H1 (cell line): ENCODE measurements around the gene CDR2. TPM values are rescaled to one million over a fixed set of nuclear protein-coding genes. Genes with fewer than 3 reads are reported as not detected.

Experiments
- CTCF ChIA-PET: fragments of 300-600 bp; sonication (Branson Sonifier 250); formaldehyde crosslinking; loops from one replicate; lab custom pipeline; 2021; ENCODE audit not compliant: partially characterized antibody; lab: Charles Lee
- POLR2A ChIA-PET: fragments of 300-600 bp; sonication (Branson Sonifier 250); formaldehyde crosslinking; loops from one replicate; lab custom pipeline; 2021; ENCODE audit warnings: inconsistent platforms; ENCODE audit not compliant: partially characterized antibody; lab: Charles Lee
- DNase-seq, 2 experiments: peaks; one replicate each; pipeline versions ENCODE4 v3.0.0 to v3.0.0-alpha.2; 2010 to 2022; ENCODE audit warnings: low spot score in 2 of 2, low read depth in 1 of 2, mixed read lengths in 1 of 2
- FAIRE-seq: peaks from 2 replicates; lab custom pipeline; 2011; peaks lifted over from hg19 to GRCh38; lab: Jason Lieb, UNC
- H2AFZ ChIP-seq: 2 replicates; pipeline ENCODE4 v1.8.1; 2012; ENCODE audit warnings: low read length, inconsistent platforms
- H2AK5ac ChIP-seq: 2 replicates; pipeline ENCODE4 v1.6.1; 2013; ENCODE audit warnings: low read depth, low read length
- H2BK120ac ChIP-seq: replicated peaks from 2 replicates; pipeline ENCODE3; 2013; ENCODE audit warnings: low read depth, low read length, inconsistent platforms
- H2BK12ac ChIP-seq: 2 replicates; pipeline ENCODE4 v1.6.1; 2013; ENCODE audit warnings: low read depth, low read length
- H2BK15ac ChIP-seq: 2 replicates; pipeline ENCODE4 v1.6.1; 2013; ENCODE audit warnings: low read length
- H2BK20ac ChIP-seq: 2 replicates; pipeline ENCODE4 v1.6.1; 2013; ENCODE audit warnings: low read length
- H2BK5ac ChIP-seq: 2 replicates; pipeline ENCODE4 v1.6.1; 2013; ENCODE audit warnings: low read depth, low read length
- H3K14ac ChIP-seq: 2 replicates; pipeline ENCODE4 v1.6.1; 2013; ENCODE audit warnings: inconsistent platforms; ENCODE audit not compliant: insufficient read length
- H3K18ac ChIP-seq: 2 replicates; pipeline ENCODE4 v1.6.1; 2013; ENCODE audit warnings: low read length; ENCODE audit errors: extremely low read depth
- H3K23ac ChIP-seq: 2 replicates; pipeline ENCODE4 v1.6.1; 2013; ENCODE audit warnings: inconsistent platforms; ENCODE audit not compliant: insufficient read length
- H3K23me2 ChIP-seq: 2 replicates; pipeline ENCODE4 v1.6.1; 2013; ENCODE audit warnings: low read depth, low read length
- H3K27ac ChIP-seq: 2 replicates; pipeline ENCODE4 v1.6.1; 2011; ENCODE audit warnings: low read depth, low read length, inconsistent platforms
- H3K27me3 ChIP-seq, 4 experiments: replicated peaks in 1 of 4; 1 replicate in 1 of 4; 2 replicates in 3 of 4; pipeline versions ENCODE4 v1.6.1 to v1.8.1; 2011 to 2013; ENCODE audit warnings: low read length in 3 of 4, mild to moderate bottlenecking in 3 of 4, inconsistent platforms in 2 of 4, mixed read lengths in 2 of 4, moderate library complexity in 1 of 4; ENCODE audit not compliant: control insufficient read depth in 3 of 4, insufficient read depth in 3 of 4; ENCODE audit errors: extremely low read depth in 1 of 4
- H3K36me3 ChIP-seq, 4 experiments: 2 replicates each; pipeline versions ENCODE4 v1.6.1 to v1.8.1; 2011 to 2013; ENCODE audit warnings: mild to moderate bottlenecking in 4 of 4, low read length in 3 of 4, moderate library complexity in 2 of 4, control low read depth in 1 of 4, inconsistent platforms in 1 of 4; ENCODE audit not compliant: insufficient read depth in 4 of 4, control insufficient read depth in 2 of 4
- H3K4ac ChIP-seq: replicated peaks from 2 replicates; pipeline ENCODE3; 2013; ENCODE audit warnings: low read length, low read depth, mixed read lengths, inconsistent platforms; ENCODE audit not compliant: insufficient read length
- H3K4me1 ChIP-seq, 4 experiments: replicated peaks in 1 of 4; 1 replicate in 1 of 4; 2 replicates in 3 of 4; pipeline versions ENCODE4 v1.6.1 to v1.8.1; 2011 to 2013; ENCODE audit warnings: low read length in 3 of 4, inconsistent platforms in 2 of 4, mixed read lengths in 1 of 4; ENCODE audit not compliant: insufficient read depth in 4 of 4, control insufficient read depth in 3 of 4
- H3K4me2 ChIP-seq, 2 experiments: 2 replicates each; pipeline versions ENCODE4 v1.6.1 to v1.8.1; 2011 to 2013; ENCODE audit warnings: low read depth in 2 of 2, low read length in 2 of 2, control low read depth in 1 of 2, inconsistent platforms in 1 of 2, mild to moderate bottlenecking in 1 of 2; ENCODE audit not compliant: insufficient read depth in 1 of 2
- H3K4me3 ChIP-seq, 4 experiments: fragments of 200-600, 300-600 bp in 1 of 4; sonication (generic), shearing (Covaris generic), sonication (Bioruptor Twin) in 1 of 4; 2 replicates each; pipeline versions ENCODE4 v1.5.1 to v1.8.1; 2011 to 2016; ENCODE audit warnings: low read length in 4 of 4, low read depth in 3 of 4, control low read depth in 2 of 4, inconsistent platforms in 2 of 4, mild to moderate bottlenecking in 2 of 4, mixed read lengths in 1 of 4, moderate library complexity in 1 of 4; ENCODE audit not compliant: insufficient read depth in 2 of 4; ENCODE audit errors: extremely low read depth in 1 of 4
- H3K56ac ChIP-seq: replicated peaks from 2 replicates; pipeline ENCODE3; 2013; ENCODE audit warnings: low read depth, mild to moderate bottlenecking, mixed read lengths, low read length, inconsistent platforms; ENCODE audit not compliant: insufficient read length
- H3K79me1 ChIP-seq: 2 replicates; pipeline ENCODE4 v1.6.1; 2013; ENCODE audit warnings: low read depth, low read length, control low read depth
- H3K79me2 ChIP-seq, 2 experiments: 2 replicates each; pipeline versions ENCODE4 v1.6.1 to v1.8.1; 2012 to 2013; ENCODE audit warnings: low read length in 2 of 2, mild to moderate bottlenecking in 2 of 2, inconsistent platforms in 1 of 2; ENCODE audit not compliant: insufficient read depth in 2 of 2, control insufficient read depth in 1 of 2
- H3K9ac ChIP-seq, 4 experiments: replicated peaks in 1 of 4; 1 replicate in 1 of 4; 2 replicates in 3 of 4; pipeline versions ENCODE4 v1.6.1 to v1.8.1; 2011 to 2013; ENCODE audit warnings: low read depth in 3 of 4, low read length in 3 of 4, control low read depth in 2 of 4, mild to moderate bottlenecking in 2 of 4, moderate library complexity in 2 of 4, inconsistent platforms in 1 of 4; ENCODE audit errors: extremely low read depth in 1 of 4
- H3K9me3 ChIP-seq, 2 experiments: 2 replicates each; pipeline versions ENCODE4 v1.6.1 to v1.8.1; 2012 to 2013; ENCODE audit warnings: mild to moderate bottlenecking in 2 of 2, moderate library complexity in 2 of 2, control low read depth in 1 of 2, inconsistent platforms in 1 of 2, low read depth in 1 of 2, low read length in 1 of 2, mixed read lengths in 1 of 2; ENCODE audit not compliant: insufficient read depth in 2 of 2
- H4K20me1 ChIP-seq, 2 experiments: replicated peaks in 1 of 2; 2 replicates each; pipeline versions ENCODE3 to v1.8.1; 2011 to 2013; ENCODE audit warnings: inconsistent platforms in 2 of 2, low read length in 2 of 2, mild to moderate bottlenecking in 1 of 2; ENCODE audit not compliant: insufficient read depth in 2 of 2, control insufficient read depth in 1 of 2
- H4K5ac ChIP-seq: 2 replicates; pipeline ENCODE4 v1.6.1; 2013; ENCODE audit warnings: low read length, low read depth, mixed read lengths, inconsistent platforms; ENCODE audit not compliant: insufficient read length
- H4K8ac ChIP-seq: 2 replicates; pipeline ENCODE4 v1.8.0; 2013; ENCODE audit warnings: mild to moderate bottlenecking, moderate library complexity, low read length, inconsistent platforms; ENCODE audit not compliant: insufficient read depth; ENCODE audit errors: extremely low read depth
- H4K91ac ChIP-seq: replicated peaks from 2 replicates; pipeline ENCODE3; 2013; ENCODE audit warnings: low read length, mixed read lengths, inconsistent platforms; ENCODE audit not compliant: insufficient read length
- ATF2 ChIP-seq: IDR thresholded peaks from 2 replicates; pipeline ENCODE4 v1.6.1; 2012; ENCODE audit warnings: low read length, inconsistent platforms
- CHD1 ChIP-seq: IDR thresholded peaks from 2 replicates; pipeline ENCODE4 v1.6.1; 2012; ENCODE audit warnings: low read depth, low read length, improper control_type of control experiment
- CREB1 ChIP-seq: IDR thresholded peaks from 2 replicates; pipeline ENCODE4 v1.6.1; 2012; ENCODE audit warnings: inconsistent platforms
- GABPA ChIP-seq: IDR thresholded peaks from 2 replicates; pipeline ENCODE4 v1.6.1; 2011; ENCODE audit warnings: mild to moderate bottlenecking, low read length, moderate library complexity, borderline replicate concordance; ENCODE audit not compliant: insufficient read depth
- KDM1A ChIP-seq: fragments of 200-600, 300-600 bp; sonication (generic); IDR thresholded peaks from 2 replicates; pipeline ENCODE4 v1.7.1; 2016; ENCODE audit warnings: mild to moderate bottlenecking, low read length, borderline replicate concordance
- MAX ChIP-seq: IDR thresholded peaks from 2 replicates; pipeline ENCODE4 v1.6.1; 2012; ENCODE audit warnings: inconsistent platforms
- POLR2A ChIP-seq, 2 experiments: IDR thresholded peaks; 1 replicate in 1 of 2; 2 replicates in 1 of 2; pipeline ENCODE4 v1.6.1; 2011; ENCODE audit warnings: low read depth in 2 of 2, low read length in 2 of 2, mild to moderate bottlenecking in 2 of 2; ENCODE audit errors: control extremely low read depth in 1 of 2
- SRF ChIP-seq: IDR thresholded peaks from 2 replicates; pipeline ENCODE4 v1.6.1; 2011; ENCODE audit warnings: mild to moderate bottlenecking, low read depth, low read length, moderate library complexity
- TBP ChIP-seq: IDR thresholded peaks from 2 replicates; pipeline ENCODE4 v1.6.1; 2011; ENCODE audit warnings: low read depth, low read length, improper control_type of control experiment
- WGBS, 2 experiments: shearing (Covaris generic) in 1 of 2; methylation state at CpG; one replicate each; pipeline versions ENCODE4 v1.1.6 to v1.1.7; 2013 to 2015; ENCODE audit warnings: low lambda C conversion rate in 2 of 2, mixed read lengths in 2 of 2, inconsistent platforms in 1 of 2, low coverage in 1 of 2, missing lambda C conversion rate in 1 of 2; ENCODE audit not compliant: insufficient replicate concordance in 2 of 2, insufficient coverage in 1 of 2, insufficient read length in 1 of 2; ENCODE audit errors: extremely low coverage in 1 of 2, missing lambda C conversion rate in 1 of 2; 5-methylcytosine and 5-hydroxymethylcytosine counted together
- polyA plus RNA-seq, 7 experiments: library from polyadenylated mRNA; depleted of rRNA in 3 of 7; stranded (reverse) in 5 of 7; unstranded in 2 of 7; fragments of >200 nt in 5 of 7; fragments of 200-250 nt in 2 of 7; gene quantifications; 1 replicate in 5 of 7; 2 replicates in 1 of 7; 4 replicates in 1 of 7; pipeline versions ENCODE4 v1.2.1 to v1.2.3, GENCODE V29; 2011 to 2013; ENCODE audit warnings: missing spikeins in 2 of 7, mixed read lengths in 2 of 7
- total RNA-seq: library from RNA; stranded (reverse); fragmentation: NEBNext Ultra II Directional; extraction: Animal tissue kit (Norgen Biotek cat#: 25700); gene quantifications from 2 replicates; pipeline ENCODE4 v1.2.1, GENCODE V29; 2021

Gene CDR2
- total and polyA plus RNA-seq, 2 of the 8 experiments (the other 6 are each of a cell fraction or from before 2014, with no cell fraction given): 16.3 to 34.9 TPM

- CTCF ChIA-PET: interaction anchor here (0.6 to 4.1 kb wide), 12 partner anchors 10 to 103 kb away, joined by 3 to 42 read pairs (median 4); partner anchors contain the start of gene EEF2K
- TF ChIP-seq POLR2A (IDR thresholded peaks at IDR 0.05; ENCODE audit: control extremely low read depth in 1 of 2, low read depth in 2 of 2, low read length in 2 of 2): peak in 1 of 2 experiments; percentile 45; a peak in 2 of 3 replicates
- peak; percentile 67; the same call in 1 of the 2 replicates for TF ChIP-seq ATF2
- TF ChIP-seq SRF: no peak
- no peak for TF ChIP-seq GABPA
- no peak for TF ChIP-seq KDM1A
- no peak for TF ChIP-seq MAX
- TF ChIP-seq CREB1: peak; percentile 73
- TF ChIP-seq CHD1: no peak
- peak; percentile 100 for TF ChIP-seq TBP
These were observed 76.3 kb downstream of the CDR2 start for GRCh38 chr16:22297871-22298733.

More at GRCh38 chr16:22297871-22298733, 76.3 kb downstream of the CDR2 start:
- H3K9ac ChIP-seq: peak overlapping the region; percentile 51 to 98 (median 90)
- H3K4me1 ChIP-seq: no peaks in the 10 kb centered on the region; a peak in 1 of 7 replicates
- peaks cover 7 to 53% of the 10 kb centered on the region in 2 experiments; a peak in 2 of 4 replicates for H3K79me2 ChIP-seq
- no peak overlapping the region; the same call in 1 of the 2 replicates for H4K8ac ChIP-seq
- no peaks in the 10 kb centered on the region for H3K27me3 ChIP-seq
- H3K23ac ChIP-seq: no peak overlapping the region
- no peak overlapping the region for H2AK5ac ChIP-seq
- H3K9me3 ChIP-seq: no peaks in the 10 kb centered on the region
- no peak for FAIRE-seq
- peak overlapping the region; percentile 63 to 96 (median 93) for H3K4me3 ChIP-seq
- H3K4me2 ChIP-seq: peak overlapping the region; percentile 74 to 81
- H2BK15ac ChIP-seq: no peak overlapping the region
- H2BK12ac ChIP-seq: no peak overlapping the region
- peaks cover 0 to 10% (median 6%) of the 10 kb centered on the region in 4 experiments; a peak in 5 of 8 replicates for H3K36me3 ChIP-seq
- no peak overlapping the region for H4K91ac ChIP-seq
- H4K5ac ChIP-seq: peak overlapping the region; percentile 23
- H3K56ac ChIP-seq: no peak overlapping the region
- peak overlapping the region; percentile 93; the same call in 1 of the 2 replicates for H3K27ac ChIP-seq
- H2BK5ac ChIP-seq: peak overlapping the region; percentile 88
- H3K79me1 ChIP-seq: peaks cover 12% of the 10 kb centered on the region; the same call in 1 of the 2 replicates
- H3K23me2 ChIP-seq: peaks cover 5% of the 10 kb centered on the region; the same call in 1 of the 2 replicates
- H2AFZ ChIP-seq: no peak overlapping the region
- H2BK20ac ChIP-seq: no peak overlapping the region
- no peak overlapping the region for H2BK120ac ChIP-seq
- POLR2A ChIA-PET: interaction anchor here (0.5 to 3.5 kb wide), 16 partner anchors 9 to 1250 kb away, joined by 3 to 18 read pairs (median 4); partner anchors contain the start of gene EEF2K
- no peak overlapping the region for H3K14ac ChIP-seq
- H3K4ac ChIP-seq: no peak overlapping the region
- WGBS, 2 experiments: 8% methylated on average over 39 of the region's 39 CpGs; no CpG with 5 or more reads in 1 of the 2 experiments
- H4K20me1 ChIP-seq: peaks cover 13 to 29% of the 10 kb centered on the region in 2 experiments
- 0 out of 2 replicates have a peak overlapping the region, but pooled peaks have one; percentile 7 for H3K18ac ChIP-seq
- peak in 1 of 2 experiments; percentile 57 for DNase-seq
